Right cardiac atrium (tissue), 5 donors: ENCODE results near the gene MRPS31. TPM values are rescaled to one million over a fixed set of nuclear protein-coding genes. Genes with fewer than 3 reads are reported as not detected.
"Not testable (repeated sequence)": the region's sequence is repeated elsewhere in the genome, so short reads cannot be mapped to it uniquely, and the experiment has no call there.

Experiments used
- ATAC-seq, 2 donors: fragments of 200-7000 bp; cut with Tn5 transposase; one replicate each; pipeline versions ENCODE4 v1.8.0 to v1.9.1; 2020; ENCODE audit warnings: moderate library complexity in 2 of 2, mild to moderate bottlenecking in 1 of 2
- DNase-seq, 3 donors: peaks; one replicate each; pipeline ENCODE4 v3.0.0-alpha.2; 2020
- H3K27ac ChIP-seq: one replicate; pipeline ENCODE4 v1.5.1; 2013; ENCODE audit warnings: mild to moderate bottlenecking, low read length, control low read depth, moderate library complexity
- H3K27me3 ChIP-seq: one replicate; pipeline ENCODE4 v1.6.1; 2013; ENCODE audit not compliant: control insufficient read depth, insufficient read depth
- H3K4me1 ChIP-seq: one replicate; pipeline ENCODE4 v1.6.1; 2013; ENCODE audit warnings: low read length; ENCODE audit not compliant: control insufficient read depth, insufficient read depth
- H3K4me3 ChIP-seq: one replicate; pipeline ENCODE4 v1.5.1; 2013; ENCODE audit warnings: low read length, control low read depth
- H3K9me3 ChIP-seq: one replicate; pipeline ENCODE4 v1.6.1; 2013; ENCODE audit warnings: low read length; ENCODE audit not compliant: control insufficient read depth
- WGBS: extraction: QIAGEN DNeasy Blood & Tissue Kit; methylation state at CpG from one replicate; pipeline ENCODE4 v1.1.7; 2013; 5-methylcytosine and 5-hydroxymethylcytosine counted together
- intact Hi-C, 4 donors: fragments of 100-400 bp; cut with DNase I; formaldehyde crosslinking; loops; one replicate each; pipeline versions ENCODE4 v1.11.0 to v1.14.0; 2022 to 2023
- polyA plus RNA-seq: library from polyadenylated mRNA; stranded (reverse); fragments of 200-250 nt; gene quantifications from one replicate; pipeline ENCODE4 v1.2.3, GENCODE V29; 2013
- total RNA-seq, 4 donors: library from RNA; stranded (reverse); fragmentation: NEBNext Ultra II Directional; extraction: Animal tissue kit (Norgen Biotek cat#: 25700); gene quantifications; one replicate each; pipeline ENCODE4 v1.2.1, GENCODE V29; 2021
- donor health status: healthy with polysubstance abuse.
- donor health status: DM: no; HTN: yes; CAD: no.
- donor health status: DM: no; HTN: no; CAD: no.
- donor health status: DM: no; HTN: yes; CAD: no; lungs with severe emphysema.
- donor health status: DM: yes; HTN: yes; CAD: no.

Gene MRPS31
- total and polyA plus RNA-seq, 5 donors, result 21.0 to 44.0 (median 24.9) TPM

DNA sequence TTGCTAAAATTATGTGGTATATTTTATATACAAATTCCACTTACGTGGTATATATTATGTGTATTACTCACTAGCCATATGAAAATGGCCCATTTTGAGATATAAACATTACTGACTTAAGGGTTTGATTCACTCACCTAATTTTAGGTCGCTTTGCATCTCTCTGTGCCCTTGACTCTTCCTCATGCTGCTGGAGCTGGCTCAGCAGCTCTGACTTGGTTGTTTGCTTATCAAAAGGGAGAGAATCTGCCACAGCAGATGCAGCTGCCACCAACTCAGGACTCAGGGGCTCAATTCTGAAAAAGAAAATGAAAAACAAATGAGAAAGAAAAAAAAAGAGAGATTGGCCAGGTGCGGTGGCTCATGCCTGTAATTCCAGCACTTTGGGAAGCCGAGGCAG, 12.2 kb downstream of the MRPS31 start:
- no peaks in the 10 kb centered on the region for H3K9me3 ChIP-seq
- H3K27ac ChIP-seq, result no peak overlapping the region
- ATAC-seq, result no peak
- peaks cover 1% of the 10 kb centered on the region for H3K4me1 ChIP-seq
- no peak overlapping the region for H3K4me3 ChIP-seq
- no peak for DNase-seq
- no peaks in the 10 kb centered on the region for H3K27me3 ChIP-seq
- intact Hi-C loops, result no loop called here
- WGBS, result 98% methylated on average over 4 of the region's 4 CpGs

DNA sequence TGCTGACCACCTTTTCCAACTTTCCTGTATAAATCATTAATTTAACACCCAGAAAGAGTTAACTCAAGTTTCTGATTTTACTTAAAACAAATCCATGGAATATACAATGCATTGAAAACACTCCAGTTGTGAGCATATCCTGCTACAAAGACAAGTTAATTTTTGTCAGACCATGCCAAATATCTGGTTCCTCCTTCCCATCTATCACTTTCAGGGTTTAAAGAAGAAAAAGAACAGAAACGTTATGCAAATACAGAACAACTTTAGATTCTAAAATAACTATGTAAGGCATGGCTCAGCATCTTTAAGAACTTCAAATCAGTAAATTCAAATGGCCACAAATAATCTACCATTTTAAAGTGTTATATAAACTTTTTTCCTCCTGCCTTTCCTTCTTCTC, 14.9 kb downstream of the MRPS31 start:
- H3K27me3 ChIP-seq, result no peaks in the 10 kb centered on the region
- 63% methylated on average over 1 of the region's 1 CpG for WGBS
- intact Hi-C loops, result no loop called here
- no peaks in the 10 kb centered on the region for H3K4me1 ChIP-seq
- no peaks in the 10 kb centered on the region for H3K9me3 ChIP-seq
- no peak overlapping the region for H3K4me3 ChIP-seq
- no peak overlapping the region for H3K27ac ChIP-seq
- no peak for ATAC-seq
- no peak for DNase-seq

DNA sequence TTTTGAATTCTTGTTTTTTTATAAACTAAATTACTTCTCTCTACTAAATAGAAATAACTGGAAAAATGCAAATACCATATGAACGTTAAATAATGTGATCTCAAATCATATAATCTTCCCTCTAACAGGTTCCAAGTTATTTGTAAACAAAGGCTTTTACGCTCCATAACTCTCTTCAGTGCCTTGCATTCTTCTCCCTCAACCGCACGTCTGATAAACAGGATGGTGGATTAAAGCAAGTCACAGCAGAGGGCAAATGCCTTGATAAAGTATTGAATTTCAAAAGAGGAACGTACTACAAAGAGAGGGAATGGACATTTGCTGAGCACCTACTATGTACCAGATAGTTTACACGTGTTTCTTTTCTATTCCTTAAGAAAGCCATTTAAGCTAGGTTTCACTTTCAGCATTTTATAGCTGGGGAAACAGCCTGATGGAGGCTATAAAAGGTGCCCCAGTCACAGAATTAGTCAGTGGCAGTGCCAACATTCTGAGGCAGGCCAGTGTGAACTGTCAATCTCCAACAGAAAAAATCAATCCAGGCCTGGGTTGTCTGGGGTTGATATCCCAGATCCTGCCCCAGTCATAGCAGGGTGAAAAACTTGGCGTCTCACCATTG, 15.8 kb downstream of the MRPS31 start:
- WGBS, result 83% methylated on average over 7 of the region's 7 CpGs
- ATAC-seq (no peak), DNase-seq (no peak)
- intact Hi-C loops, result no loop called here
- H3K4me3 ChIP-seq, result no peak overlapping the region
- no peak overlapping the region for H3K27ac ChIP-seq
- no peaks in the 10 kb centered on the region for H3K4me1 ChIP-seq
- no peaks in the 10 kb centered on the region for H3K27me3 ChIP-seq
- H3K9me3 ChIP-seq, result no peaks in the 10 kb centered on the region

DNA sequence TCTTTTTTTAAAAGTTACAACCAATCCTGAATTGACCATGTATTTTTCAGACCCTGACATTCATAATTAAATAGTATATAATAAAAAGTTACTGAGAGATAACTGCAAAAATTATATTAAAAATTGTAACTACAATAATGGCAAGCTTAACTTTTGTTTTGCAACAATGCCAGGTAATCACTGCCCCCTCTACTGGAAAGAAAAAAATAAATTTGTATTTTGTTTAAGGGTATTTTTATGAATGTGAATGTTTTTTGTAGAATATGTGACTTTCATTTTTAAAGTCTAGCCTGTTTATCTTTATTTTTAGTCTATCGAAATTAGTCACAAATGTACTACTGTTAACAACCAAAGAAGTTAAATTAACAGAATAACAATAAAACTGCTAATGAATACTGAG, 21.7 kb downstream of the MRPS31 start:
- DNase-seq, result no peak
- H3K4me3 ChIP-seq, result no peak overlapping the region
- H3K27ac ChIP-seq, result no peak overlapping the region
- H3K4me1 ChIP-seq, result no peaks in the 10 kb centered on the region
- 83% methylated on average over 1 of the region's 1 CpG for WGBS
- intact Hi-C loops, result no loop called here
- H3K9me3 ChIP-seq, result no peaks in the 10 kb centered on the region
- no peak for ATAC-seq
- H3K27me3 ChIP-seq, result no peaks in the 10 kb centered on the region

DNA sequence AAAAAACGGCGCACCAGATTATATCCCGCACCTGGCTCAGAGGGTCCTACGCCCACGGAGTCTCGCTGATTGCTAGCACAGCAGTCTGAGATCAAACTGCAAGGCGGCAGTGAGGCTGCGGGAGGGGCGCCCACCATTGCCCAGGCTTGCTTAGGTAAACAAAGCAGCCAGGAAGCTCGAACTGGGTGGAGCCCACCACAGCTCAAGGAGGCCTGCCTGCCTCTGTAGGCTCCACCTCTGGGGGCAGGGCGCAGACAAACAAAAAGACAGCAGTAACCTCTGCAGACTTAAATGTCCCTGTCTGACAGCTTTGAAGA, 35.8 kb downstream of the MRPS31 start:
- ATAC-seq, H3K9me3 ChIP-seq, H3K27me3 ChIP-seq, H3K4me3 ChIP-seq, intact Hi-C loops, H3K27ac ChIP-seq, DNase-seq, H3K4me1 ChIP-seq: not testable (repeated sequence)
- 73% methylated on average over 10 of the region's 11 CpGs for WGBS

DNA sequence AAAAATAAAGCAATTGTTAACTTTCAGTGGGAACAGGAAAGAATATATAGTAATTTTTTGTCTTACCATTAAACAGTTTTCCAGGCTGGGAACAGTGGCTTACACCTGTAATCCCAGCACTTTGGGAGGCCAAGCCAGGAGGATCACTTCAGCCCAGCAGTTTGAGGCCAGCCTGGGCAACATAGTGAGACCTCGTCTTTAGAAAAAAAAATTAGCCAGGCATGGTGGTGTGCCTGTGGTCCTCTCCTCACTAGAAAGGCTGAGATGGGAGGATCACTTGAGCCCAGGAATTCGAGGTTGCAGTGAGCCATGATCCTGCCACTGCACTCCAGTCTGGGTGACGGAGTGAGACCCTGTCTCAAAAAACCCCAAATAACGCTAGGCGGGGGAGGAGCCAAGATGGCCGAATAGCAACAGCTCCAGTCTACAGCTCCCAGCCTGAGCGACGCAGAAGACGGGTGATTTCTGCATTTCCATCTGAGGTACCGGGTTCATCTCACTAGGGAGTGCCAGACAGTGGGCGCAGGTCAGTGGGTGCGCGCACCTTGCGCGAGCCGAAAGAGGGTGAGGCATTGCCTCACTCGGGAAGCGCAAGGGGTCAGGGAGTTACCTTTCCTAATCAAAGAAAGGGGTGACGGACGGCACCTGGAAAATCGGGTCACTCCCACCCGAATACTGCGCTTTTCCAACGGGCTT, 36.3 kb downstream of the MRPS31 start:
- intact Hi-C loops, DNase-seq, ATAC-seq, H3K27me3 ChIP-seq, H3K9me3 ChIP-seq, H3K4me1 ChIP-seq, H3K27ac ChIP-seq, H3K4me3 ChIP-seq: not testable (repeated sequence)
- 90% methylated on average over 24 of the region's 24 CpGs for WGBS

DNA sequence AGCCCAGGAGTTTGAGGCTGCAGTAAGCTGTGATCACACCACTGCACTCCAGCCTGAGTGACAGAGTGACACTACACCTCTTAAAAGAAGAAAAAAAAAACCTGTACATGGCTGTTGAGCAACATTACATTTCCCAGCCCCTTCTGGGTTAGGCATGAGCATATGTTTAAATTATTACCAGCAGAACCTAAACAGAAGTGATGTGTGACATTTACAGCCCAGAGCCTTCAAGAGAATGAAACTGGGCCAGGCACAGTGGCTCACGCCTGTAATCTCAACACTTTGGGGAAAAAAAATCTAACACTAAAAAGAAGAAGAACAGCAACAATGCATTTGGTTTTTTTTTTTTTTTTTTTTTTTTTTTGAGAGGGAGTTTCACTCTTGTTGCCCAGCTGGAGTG, 38.3 kb downstream of the MRPS31 start:
- 90% methylated on average over 1 of the region's 1 CpG for WGBS
- Histone ChIP-seq H3K27me3 (no peaks in the 10 kb centered on the region), H3K27ac (no peak overlapping the region), H3K4me3 (no peak overlapping the region), H3K9me3 (no peaks in the 10 kb centered on the region), H3K4me1 (no peaks in the 10 kb centered on the region)
- no peak for DNase-seq
- ATAC-seq, result no peak
- intact Hi-C loops, result no loop called here

DNA sequence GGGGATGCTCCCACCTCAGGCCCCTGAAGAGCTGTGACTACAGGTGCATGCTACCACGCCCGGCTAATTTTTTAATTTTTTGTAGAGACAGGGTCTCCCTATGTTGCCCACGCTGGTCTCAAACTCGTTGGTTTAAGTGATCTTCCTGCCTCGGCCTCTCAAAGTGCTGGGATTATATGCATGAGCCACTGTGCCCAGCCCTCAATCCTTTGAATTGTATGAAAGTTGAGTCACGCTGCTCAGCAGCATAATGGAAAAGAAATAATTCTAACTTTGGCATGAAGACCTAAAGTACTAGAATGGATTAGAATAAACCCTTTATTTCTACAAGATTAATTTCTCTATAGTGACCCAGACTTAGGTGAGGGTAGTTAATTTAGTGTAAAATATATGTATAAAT, 42.4 kb downstream of the MRPS31 start:
- Histone ChIP-seq H3K4me1 (no peaks in the 10 kb centered on the region), H3K4me3 (no peak overlapping the region), H3K27ac (no peak overlapping the region), H3K27me3 (no peaks in the 10 kb centered on the region), H3K9me3 (no peaks in the 10 kb centered on the region)
- DNase-seq (no peak), ATAC-seq (no peak)
- 96% methylated on average over 6 of the region's 6 CpGs for WGBS
- intact Hi-C loops, result no loop called here

DNA sequence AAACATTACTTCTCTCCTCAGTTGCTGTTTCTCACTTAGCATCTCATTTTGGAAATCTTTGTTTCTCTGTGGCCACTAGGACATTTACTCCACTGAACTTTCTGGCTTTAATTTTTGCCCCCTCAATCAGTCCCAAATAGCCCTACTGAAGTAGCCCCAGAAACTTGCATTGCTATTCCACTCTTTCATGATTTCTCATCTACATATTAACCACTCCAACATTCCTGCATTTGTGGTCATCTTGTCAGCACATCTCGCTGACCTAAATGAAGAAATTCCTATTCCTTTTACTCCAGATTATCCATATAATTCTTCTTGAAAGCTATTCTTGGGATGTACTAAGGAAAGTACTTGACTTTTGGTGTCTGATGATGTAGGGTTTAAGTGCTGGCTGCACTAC, 56.6 kb downstream of the MRPS31 start:
- DNase-seq, H3K27ac ChIP-seq, H3K4me3 ChIP-seq, H3K27me3 ChIP-seq, H3K9me3 ChIP-seq, H3K4me1 ChIP-seq, ATAC-seq, intact Hi-C loops: not testable (repeated sequence)
- WGBS, result no CpG with 5 or more reads among the region's 1 CpG

DNA sequence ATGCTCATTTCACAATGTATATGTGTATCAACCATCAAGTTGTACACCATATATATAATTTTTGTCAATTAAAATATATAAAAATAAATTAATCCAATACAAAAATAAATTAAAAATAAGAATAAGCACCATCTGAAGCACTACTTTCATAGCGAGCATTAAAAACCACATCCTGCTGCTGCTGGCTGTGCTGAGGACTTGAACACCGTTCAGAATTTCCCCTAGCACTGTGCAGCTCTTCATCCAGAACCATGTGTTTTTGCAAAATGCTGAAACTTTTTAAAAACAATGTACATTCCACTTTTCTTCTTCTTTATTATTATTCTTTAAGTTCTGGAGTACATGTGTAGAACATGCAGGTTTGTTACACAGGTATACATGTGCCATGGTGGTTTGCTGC, 64.6 kb downstream of the MRPS31 start:
- Histone ChIP-seq H3K4me3 (no peak overlapping the region), H3K4me1 (no peaks in the 10 kb centered on the region), H3K27me3 (no peaks in the 10 kb centered on the region), H3K9me3 (no peaks in the 10 kb centered on the region), H3K27ac (no peak overlapping the region)
- 90% methylated on average over 2 of the region's 2 CpGs for WGBS
- intact Hi-C loops, result no loop called here
- DNase-seq (no peak), ATAC-seq (no peak)

DNA sequence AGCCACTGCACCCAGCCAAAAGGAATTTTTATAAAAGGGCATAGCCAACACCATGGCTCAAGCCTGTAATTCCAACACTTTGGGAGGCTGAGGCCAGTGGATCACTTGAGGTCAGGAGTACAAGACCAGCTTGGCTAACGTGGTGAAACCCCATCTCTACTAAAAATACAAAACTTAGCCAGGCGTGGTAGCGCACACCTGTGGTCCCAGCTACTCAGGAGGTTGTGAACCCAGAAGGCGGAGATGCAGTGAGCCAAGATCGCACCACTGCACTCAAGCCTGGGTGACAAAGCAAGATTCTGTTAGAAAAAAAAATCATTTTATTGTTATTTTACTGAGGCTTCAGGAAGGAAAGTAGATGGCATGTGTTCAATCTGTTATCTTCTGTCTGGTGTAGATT, 73.3 kb downstream of the MRPS31 start:
- DNase-seq (no peak), ATAC-seq (no peak)
- H3K4me1 ChIP-seq, result no peaks in the 10 kb centered on the region
- no peak overlapping the region for H3K27ac ChIP-seq
- WGBS, result 87% methylated on average over 5 of the region's 5 CpGs
- intact Hi-C loops, result no loop called here
- H3K27me3 ChIP-seq, result no peaks in the 10 kb centered on the region
- no peaks in the 10 kb centered on the region for H3K9me3 ChIP-seq
- H3K4me3 ChIP-seq, result no peak overlapping the region

DNA sequence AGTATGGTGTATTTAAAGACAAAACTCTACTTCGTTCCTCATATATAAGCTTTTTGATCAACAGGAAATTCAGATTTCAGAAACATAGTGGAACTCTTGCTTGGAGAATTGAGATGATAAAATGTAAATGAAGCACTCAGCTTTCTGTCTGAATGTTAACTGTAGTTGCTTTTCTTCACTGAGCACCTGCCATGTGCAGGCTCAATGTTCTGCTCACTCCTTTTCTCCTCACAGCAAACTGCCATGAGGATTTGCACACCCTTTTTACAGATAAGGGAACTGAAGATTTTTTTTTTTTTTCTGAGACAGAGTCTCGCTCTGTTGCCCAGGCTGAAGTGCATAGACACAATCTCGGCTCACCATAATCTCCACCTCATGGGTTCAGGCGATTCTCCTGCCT, 76.6 kb downstream of the MRPS31 start:
- DNase-seq (no peak), ATAC-seq (no peak)
- H3K4me1 ChIP-seq, result no peaks in the 10 kb centered on the region
- no peak overlapping the region for H3K27ac ChIP-seq
- H3K27me3 ChIP-seq, result no peaks in the 10 kb centered on the region
- H3K4me3 ChIP-seq, result no peak overlapping the region
- WGBS, result 92% methylated on average over 4 of the region's 4 CpGs
- intact Hi-C loops, result no loop called here
- H3K9me3 ChIP-seq, result no peaks in the 10 kb centered on the region
